Type B pancreatic cell (in vitro differentiated cells): ENCODE data around the gene MIA. TPM values are rescaled to one million over a fixed set of nuclear protein-coding genes. Genes with fewer than 3 reads are reported as not detected.

Source experiments
- DNase-seq: peaks from one replicate; pipeline ENCODE4 v3.0.0; 2021; ENCODE audit warnings: mixed read lengths; ENCODE audit not compliant: unreplicated experiment; ENCODE audit errors: extremely low spot score
- H3K27ac Mint-ChIP-seq: 2 replicates; pipeline ENCODE4 v1.8.0; 2021; ENCODE audit warnings: mild to moderate bottlenecking, mixed read lengths
- H3K27me3 Mint-ChIP-seq: 2 replicates; pipeline ENCODE4 v1.8.0; 2021; ENCODE audit warnings: mixed read lengths
- H3K36me3 Mint-ChIP-seq: 2 replicates; pipeline ENCODE4 v1.8.0; 2021; ENCODE audit warnings: mixed read lengths
- H3K4me1 Mint-ChIP-seq: one replicate; pipeline ENCODE4 v1.8.0; 2021; ENCODE audit warnings: mixed read lengths; ENCODE audit not compliant: unreplicated experiment
- H3K4me3 Mint-ChIP-seq: 2 replicates; pipeline ENCODE4 v1.8.0; 2021; ENCODE audit warnings: mild to moderate bottlenecking, mixed read lengths
- H3K9me3 Mint-ChIP-seq: 2 replicates; pipeline ENCODE4 v1.8.0; 2021; ENCODE audit warnings: mixed read lengths
- CTCF ChIP-seq: fragments of 200-600 bp; sonication (generic); conservative IDR thresholded peaks from 2 replicates; pipeline ENCODE4 v1.5.0; 2021; ENCODE audit warnings: antibody characterized with exemption, mild to moderate bottlenecking
- total RNA-seq: library from RNA; stranded (reverse); gene quantifications from 2 replicates; pipeline ENCODE4 v1.2.1, GENCODE V29; 2021; ENCODE audit warnings: low replicate concordance

The MIA gene
- total RNA-seq, 1 donor from 2014 or later, result 3.2 TPM

DNA sequence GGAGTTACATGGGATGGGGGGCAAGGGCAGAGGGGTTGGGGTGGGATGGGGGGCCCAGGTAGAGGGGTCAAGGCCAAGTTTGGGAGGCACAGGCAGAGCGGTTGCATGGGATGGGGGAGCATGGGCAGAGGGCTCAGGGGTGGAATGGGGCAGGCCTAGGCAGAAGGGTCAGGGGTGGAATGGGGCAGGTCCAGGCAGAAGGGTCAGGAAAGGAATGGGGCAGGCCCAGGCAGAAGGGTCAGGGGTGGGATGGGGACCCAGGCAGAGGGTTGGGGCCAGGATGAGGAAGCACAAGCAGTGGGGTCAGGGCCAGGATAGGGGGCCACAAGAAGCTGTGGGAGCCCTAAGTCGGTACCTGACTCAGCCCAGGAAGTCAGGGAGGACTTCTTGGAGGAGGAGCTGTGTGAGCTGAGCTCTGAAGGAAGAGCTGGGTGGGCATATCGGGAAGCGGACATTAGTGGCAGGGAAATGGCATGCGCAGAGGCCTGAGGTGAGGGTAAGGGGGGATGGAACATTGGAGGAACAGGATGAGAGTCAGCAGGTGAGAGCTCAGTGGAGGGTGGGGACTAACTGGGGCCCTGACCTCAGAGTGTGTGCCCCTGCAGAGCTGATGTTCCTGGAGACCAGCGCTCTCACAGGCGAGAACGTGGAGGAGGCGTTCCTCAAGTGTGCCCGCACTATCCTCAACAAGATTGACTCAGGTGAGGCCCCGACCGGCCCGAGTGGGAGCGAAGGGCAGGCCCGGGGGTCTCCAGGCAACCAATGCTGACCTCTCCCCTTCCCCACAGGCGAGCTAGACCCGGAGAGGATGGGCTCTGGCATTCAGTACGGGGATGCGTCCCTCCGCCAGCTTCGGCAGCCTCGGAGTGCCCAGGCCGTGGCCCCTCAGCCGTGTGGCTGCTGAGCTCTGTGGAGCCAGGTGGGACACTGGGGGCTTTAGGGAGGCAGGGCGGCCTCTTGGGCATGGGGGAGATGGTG, 11.0 kb downstream of the MIA start:
- Mint-ChIP-seq H3K27me3 (no peaks in the 10 kb centered on the region), H3K4me1 (peaks cover 2% of the 10 kb centered on the region), H3K9me3 (no peaks in the 10 kb centered on the region), H3K4me3 (no peak overlapping the region), H3K27ac (no peak overlapping the region), H3K36me3 (peaks cover 4% of the 10 kb centered on the region)
- no peak for TF ChIP-seq CTCF
- DNase-seq, result no peak

DNA sequence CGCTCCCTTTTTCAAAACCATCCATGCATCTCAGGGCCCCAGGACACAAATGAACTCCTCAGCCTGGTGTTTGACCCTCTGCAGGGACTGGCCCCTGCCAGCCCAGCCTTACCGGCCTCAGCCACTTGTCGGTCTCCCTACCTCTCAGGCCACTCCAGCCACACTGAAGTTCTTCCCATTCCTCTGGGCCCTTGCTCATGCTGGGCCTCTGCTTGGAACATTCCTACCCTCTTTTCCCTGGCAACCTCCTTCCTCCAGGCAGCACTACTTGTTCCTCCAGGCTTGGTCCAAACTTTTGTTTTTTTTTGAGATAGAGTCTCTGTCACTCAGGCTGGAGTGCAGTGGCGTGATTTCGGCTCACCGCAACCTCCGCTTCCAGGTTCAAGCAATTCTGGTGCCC, 16.0 kb downstream of the MIA start:
- DNase-seq, result no peak
- H3K4me3 Mint-ChIP-seq, result no peak overlapping the region

DNA sequence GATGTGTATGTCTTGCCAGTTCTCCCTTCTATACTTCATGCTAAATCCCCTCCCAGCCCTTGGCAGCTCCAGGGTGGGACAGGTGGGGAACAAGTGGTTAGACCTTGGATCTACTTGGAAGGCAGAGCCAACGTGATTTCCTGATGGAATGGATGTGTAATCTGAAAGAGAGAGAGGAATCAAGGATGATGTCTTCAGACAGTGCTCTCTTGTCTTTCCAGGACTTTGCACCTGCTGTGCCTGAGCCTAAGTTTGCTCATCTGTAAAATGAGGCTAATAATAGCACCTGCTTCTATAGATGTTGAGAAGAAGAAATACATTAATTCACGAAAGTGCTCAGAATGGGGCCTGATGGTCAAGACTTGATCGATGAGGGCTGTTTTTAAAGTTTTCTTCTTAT, 16.7 kb downstream of the MIA start:
- no peaks in the 10 kb centered on the region for H3K27me3 Mint-ChIP-seq
- H3K27ac Mint-ChIP-seq, result peak overlapping the region; percentile 89
- H3K4me1 Mint-ChIP-seq, result peaks cover 11% of the 10 kb centered on the region
- no peaks in the 10 kb centered on the region for H3K9me3 Mint-ChIP-seq
- H3K4me3 Mint-ChIP-seq, result no peak overlapping the region
- H3K36me3 Mint-ChIP-seq, result no peaks in the 10 kb centered on the region
- TF ChIP-seq CTCF, result no peak
- DNase-seq, result no peak

More for the DNA sequence above, 16.0 kb downstream of the MIA start:
- no peak for TF ChIP-seq CTCF
- Mint-ChIP-seq H3K27me3 (no peaks in the 10 kb centered on the region), H3K4me1 (peaks cover 11% of the 10 kb centered on the region), H3K9me3 (no peaks in the 10 kb centered on the region), H3K27ac (no peak overlapping the region), H3K36me3 (no peaks in the 10 kb centered on the region)

DNA sequence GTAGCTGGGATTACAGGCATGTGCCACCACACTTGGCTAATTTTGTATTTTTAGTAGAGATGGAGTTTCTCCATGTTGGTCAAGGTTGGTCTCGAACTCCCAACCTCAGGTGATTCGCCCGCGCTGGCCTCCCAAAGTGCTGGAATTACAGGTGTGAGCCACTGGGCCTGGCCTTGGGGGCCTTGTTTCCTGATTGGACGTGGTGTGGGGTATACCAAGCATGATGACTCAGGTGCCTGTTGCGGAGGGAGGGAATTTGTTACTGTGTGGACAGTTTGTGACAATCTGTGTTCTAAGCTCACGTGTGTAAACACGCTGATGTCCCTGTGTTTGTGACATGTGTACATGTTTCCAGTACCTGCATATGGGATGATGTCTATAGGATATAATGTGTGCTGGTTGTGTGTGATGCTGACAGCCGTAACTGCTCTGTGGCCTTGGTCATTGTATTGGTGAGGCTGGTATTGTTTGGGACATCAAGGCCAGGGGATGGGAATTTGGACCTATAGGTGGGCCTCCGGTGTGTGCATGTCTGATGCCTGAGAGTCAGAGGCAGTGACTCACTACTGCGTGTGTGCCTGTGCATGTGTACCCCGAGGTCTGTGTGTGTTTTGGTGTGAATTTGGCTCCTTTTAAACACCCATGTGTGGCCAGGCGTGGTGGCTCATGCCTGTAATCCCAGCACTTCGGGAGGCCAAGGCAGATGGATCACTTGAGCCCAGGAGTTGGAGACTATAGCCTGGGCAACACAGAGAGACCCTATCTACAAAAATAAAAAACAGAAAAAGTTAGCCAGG, 22.0 kb downstream of the MIA start:
- TF ChIP-seq CTCF, result no peak
- H3K36me3 Mint-ChIP-seq, result no peaks in the 10 kb centered on the region
- DNase-seq, result no peak
- H3K27me3 Mint-ChIP-seq, result no peaks in the 10 kb centered on the region
- H3K27ac Mint-ChIP-seq, result peak overlapping the region; percentile 98
- H3K9me3 Mint-ChIP-seq, result no peaks in the 10 kb centered on the region
- H3K4me1 Mint-ChIP-seq, result peaks cover 15% of the 10 kb centered on the region
- H3K4me3 Mint-ChIP-seq, result peak overlapping the region; percentile 16

GRCh38 chr19:40797963-40798682, 22.8 kb downstream of the MIA start:
- TF ChIP-seq CTCF, result peak; percentile 64
- H3K9me3 Mint-ChIP-seq, result no peaks in the 10 kb centered on the region
- peaks cover 21% of the 10 kb centered on the region for H3K4me1 Mint-ChIP-seq
- H3K27me3 Mint-ChIP-seq, result no peaks in the 10 kb centered on the region
- no peaks in the 10 kb centered on the region for H3K36me3 Mint-ChIP-seq
- H3K4me3 Mint-ChIP-seq, result peak overlapping the region; percentile 95
- no peak for DNase-seq
- H3K27ac Mint-ChIP-seq, result peak overlapping the region; percentile 98
